Keratinocyte (primary cell): ENCODE measurements around the gene CEP126. TPM values are rescaled to one million over a fixed set of nuclear protein-coding genes. Genes with fewer than 3 reads are reported as not detected.

Source experiments
- DNase-seq: peaks from one replicate; pipeline ENCODE4 v3.0.0-alpha.2; 2011; ENCODE audit warnings: low read depth, missing footprints, low spot score
- FAIRE-seq: peaks from 2 replicates; lab custom pipeline; 2011; peaks lifted over from hg19 to GRCh38; lab: Jason Lieb, UNC
- H2AFZ ChIP-seq: 2 replicates; pipeline ENCODE4 v1.6.0; 2012; ENCODE audit warnings: low read length, control low read depth, inconsistent platforms; ENCODE audit not compliant: control insufficient read depth
- H3K27ac ChIP-seq: 2 replicates; pipeline ENCODE4 v1.5.1; 2011; ENCODE audit warnings: low read length; ENCODE audit not compliant: control insufficient read depth, insufficient read depth
- H3K27me3 ChIP-seq: 3 replicates; pipeline ENCODE4 v1.6.0; 2011; ENCODE audit warnings: low read length; ENCODE audit not compliant: control insufficient read depth, insufficient read depth; ENCODE audit errors: extremely low read depth
- H3K36me3 ChIP-seq, 2 experiments: 2 replicates in 1 of 2; 3 replicates in 1 of 2; pipeline ENCODE4 v1.5.1; 2011; ENCODE audit warnings: low read length in 2 of 2, mild to moderate bottlenecking in 1 of 2; ENCODE audit not compliant: control insufficient read depth in 2 of 2, insufficient read depth in 2 of 2; ENCODE audit errors: extremely low read depth in 1 of 2
- H3K4me1 ChIP-seq: 3 replicates; pipeline ENCODE4 v1.5.1; 2011; ENCODE audit warnings: low read length; ENCODE audit not compliant: control insufficient read depth, insufficient read depth; ENCODE audit errors: extremely low read depth
- H3K4me2 ChIP-seq: 3 replicates; pipeline ENCODE4 v1.6.0; 2011; ENCODE audit warnings: low read depth, low read length; ENCODE audit not compliant: control insufficient read depth, insufficient read depth; ENCODE audit errors: extremely low read depth
- H3K4me3 ChIP-seq, 3 experiments: fragments of 200-600 bp in 1 of 3; sonication (generic) in 1 of 3; 2 replicates in 2 of 3; 3 replicates in 1 of 3; pipeline ENCODE4 v1.5.1; 2011 to 2016; ENCODE audit warnings: low read length in 3 of 3, mild to moderate bottlenecking in 3 of 3, control low read depth in 2 of 3, inconsistent platforms in 1 of 3, low read depth in 1 of 3, mixed read lengths in 1 of 3, mixed run types in 1 of 3, moderate library complexity in 1 of 3; ENCODE audit not compliant: control insufficient read depth in 2 of 3, insufficient read depth in 2 of 3; ENCODE audit errors: extremely low read depth in 1 of 3
- H3K79me2 ChIP-seq: 2 replicates; pipeline ENCODE4 v1.6.0; 2012; ENCODE audit warnings: low read length; ENCODE audit not compliant: control insufficient read depth, insufficient read depth
- H3K9ac ChIP-seq: 3 replicates; pipeline ENCODE4 v1.6.0; 2011; ENCODE audit warnings: low read length; ENCODE audit not compliant: control insufficient read depth, insufficient read depth; ENCODE audit errors: extremely low read depth
- H3K9me1 ChIP-seq: 3 replicates; pipeline ENCODE4 v1.6.0; 2011; ENCODE audit warnings: low read length; ENCODE audit not compliant: control insufficient read depth, insufficient read depth; ENCODE audit errors: extremely low read depth
- H3K9me3 ChIP-seq: 2 replicates; pipeline ENCODE4 v1.5.1; 2012; ENCODE audit warnings: low read depth, low read length; ENCODE audit not compliant: control insufficient read depth
- H4K20me1 ChIP-seq: 3 replicates; pipeline ENCODE4 v1.6.0; 2011; ENCODE audit warnings: low read length; ENCODE audit not compliant: control insufficient read depth, insufficient read depth; ENCODE audit errors: extremely low read depth
- EZH2 ChIP-seq: IDR thresholded peaks from one replicate; pipeline ENCODE4 v1.6.1; 2012; ENCODE audit warnings: inconsistent platforms, mild to moderate bottlenecking, low read length, moderate library complexity
- dilution Hi-C: fragments of 300-500 bp; cut with MboI; formaldehyde crosslinking; loops from one replicate; pipeline ENCODE4 v1.7.0; 2020; ENCODE audit warnings: low sequenced_read_pairs; ENCODE audit not compliant: extremely low pct_ligation_motif_present
- polyA plus RNA-seq, 5 experiments: library from polyadenylated mRNA; depleted of rRNA in 3 of 5; stranded (reverse) in 3 of 5; stranded (forward) in 1 of 5; unstranded in 1 of 5; fragments of >200 nt; gene quantifications; 1 replicate in 1 of 5; 2 replicates in 3 of 5; 3 replicates in 1 of 5; pipeline versions ENCODE4 v1.2.1 to v1.2.3, GENCODE V29; 2011 to 2012; ENCODE audit warnings: missing spikeins in 2 of 5, low read depth in 1 of 5, low replicate concordance in 1 of 5
- TF ChIP-seq, protein P1 (sequence below), 3 experiments: IDR thresholded peaks in 1 of 3; conservative IDR thresholded peaks in 1 of 3; optimal IDR thresholded peaks in 1 of 3; 2 replicates in 2 of 3; 3 replicates in 1 of 3; pipeline versions ENCODE3 to v1.5.1; 2011; ENCODE audit warnings: low read length in 3 of 3, mild to moderate bottlenecking in 3 of 3, moderate library complexity in 2 of 3, control low read depth in 1 of 3, inconsistent platforms in 1 of 3; ENCODE audit not compliant: insufficient read depth in 2 of 3; ENCODE audit errors: extremely low read depth in 1 of 3

CEP126 gene
- polyA plus RNA-seq, 1 donor (not counting 4 experiments of a cell fraction or from before 2014, with no cell fraction given), result 3.4 TPM

DNA sequence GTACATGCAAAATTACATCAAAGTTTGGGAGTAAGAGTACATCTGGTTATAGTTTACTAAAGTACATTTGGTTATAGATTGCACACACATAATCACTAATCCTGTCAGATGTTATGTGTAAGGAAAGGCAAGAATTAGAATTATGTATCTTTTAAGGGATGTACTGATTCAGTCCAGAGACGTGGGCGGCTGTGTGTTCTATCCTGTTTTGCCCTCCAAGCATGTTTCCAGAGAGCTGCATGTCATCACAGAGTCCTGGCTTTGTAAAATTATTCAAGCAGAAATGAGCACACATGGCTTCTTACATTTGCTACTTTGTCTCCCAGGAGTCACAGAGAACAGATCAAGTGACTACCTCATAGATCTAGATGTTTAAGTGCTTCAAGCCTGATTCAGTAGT is 33.2 kb upstream of the CEP126 start:
- H3K4me3 ChIP-seq, result no peak overlapping the region
- no peak for TF ChIP-seq EZH2
- TF ChIP-seq, protein P1, sequence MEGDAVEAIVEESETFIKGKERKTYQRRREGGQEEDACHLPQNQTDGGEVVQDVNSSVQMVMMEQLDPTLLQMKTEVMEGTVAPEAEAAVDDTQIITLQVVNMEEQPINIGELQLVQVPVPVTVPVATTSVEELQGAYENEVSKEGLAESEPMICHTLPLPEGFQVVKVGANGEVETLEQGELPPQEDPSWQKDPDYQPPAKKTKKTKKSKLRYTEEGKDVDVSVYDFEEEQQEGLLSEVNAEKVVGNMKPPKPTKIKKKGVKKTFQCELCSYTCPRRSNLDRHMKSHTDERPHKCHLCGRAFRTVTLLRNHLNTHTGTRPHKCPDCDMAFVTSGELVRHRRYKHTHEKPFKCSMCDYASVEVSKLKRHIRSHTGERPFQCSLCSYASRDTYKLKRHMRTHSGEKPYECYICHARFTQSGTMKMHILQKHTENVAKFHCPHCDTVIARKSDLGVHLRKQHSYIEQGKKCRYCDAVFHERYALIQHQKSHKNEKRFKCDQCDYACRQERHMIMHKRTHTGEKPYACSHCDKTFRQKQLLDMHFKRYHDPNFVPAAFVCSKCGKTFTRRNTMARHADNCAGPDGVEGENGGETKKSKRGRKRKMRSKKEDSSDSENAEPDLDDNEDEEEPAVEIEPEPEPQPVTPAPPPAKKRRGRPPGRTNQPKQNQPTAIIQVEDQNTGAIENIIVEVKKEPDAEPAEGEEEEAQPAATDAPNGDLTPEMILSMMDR (optimal IDR thresholded peaks at IDR 0.05 in 1 of 3, IDR thresholded peaks at IDR 0.05 in 1 of 3, conservative IDR thresholded peaks at IDR 0.05 in 1 of 3; ENCODE audit: extremely low read depth in 1 of 3, insufficient read depth in 2 of 3, low read length in 3 of 3), result no peak
- H3K9me1 ChIP-seq, result no peaks in the 10 kb centered on the region
- DNase-seq (no peak), FAIRE-seq (no peak)
- H3K27me3 ChIP-seq, result no peaks in the 10 kb centered on the region
- dilution Hi-C loops, result no loop called here
- no peaks in the 10 kb centered on the region for H3K4me1 ChIP-seq
- H3K4me2 ChIP-seq, result no peak overlapping the region
- no peaks in the 10 kb centered on the region for H3K9me3 ChIP-seq
- no peak overlapping the region for H3K27ac ChIP-seq
- no peaks in the 10 kb centered on the region for H3K36me3 ChIP-seq
- H2AFZ ChIP-seq, result no peak overlapping the region
- no peaks in the 10 kb centered on the region for H4K20me1 ChIP-seq
- no peaks in the 10 kb centered on the region for H3K79me2 ChIP-seq
- H3K9ac ChIP-seq, result no peak overlapping the region

DNA sequence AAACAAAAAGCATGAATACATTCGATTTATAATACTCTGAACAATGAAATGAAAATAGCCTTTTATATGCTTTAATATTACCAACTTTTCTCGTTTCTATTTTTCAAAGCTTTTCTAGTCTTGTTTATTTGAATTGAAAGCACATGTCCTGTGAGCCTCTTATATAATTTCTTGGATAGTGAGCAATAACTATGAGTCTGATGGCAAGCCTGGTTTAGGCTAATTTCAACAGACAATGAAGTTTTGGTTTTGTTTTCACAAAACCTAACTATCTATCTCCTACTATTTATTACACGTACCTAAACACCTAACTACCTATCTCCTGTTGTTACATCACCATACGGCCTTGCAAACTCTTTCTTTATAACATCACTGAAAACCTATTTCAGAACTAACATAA is 29.2 kb upstream of the CEP126 start:
- no peaks in the 10 kb centered on the region for H3K79me2 ChIP-seq
- dilution Hi-C loops, result no loop called here
- no peak overlapping the region for H3K27ac ChIP-seq
- no peak overlapping the region for H2AFZ ChIP-seq
- H3K4me3 ChIP-seq, result no peak overlapping the region
- H3K27me3 ChIP-seq, result no peaks in the 10 kb centered on the region
- no peaks in the 10 kb centered on the region for H3K36me3 ChIP-seq
- TF ChIP-seq EZH2, result no peak
- TF ChIP-seq, protein P1 (optimal IDR thresholded peaks at IDR 0.05 in 1 of 3, IDR thresholded peaks at IDR 0.05 in 1 of 3, conservative IDR thresholded peaks at IDR 0.05 in 1 of 3; ENCODE audit: extremely low read depth in 1 of 3, insufficient read depth in 2 of 3, low read length in 3 of 3), result no peak
- H4K20me1 ChIP-seq, result no peaks in the 10 kb centered on the region
- H3K9ac ChIP-seq, result no peak overlapping the region
- H3K9me3 ChIP-seq, result no peaks in the 10 kb centered on the region
- FAIRE-seq, result no peak
- H3K9me1 ChIP-seq, result no peaks in the 10 kb centered on the region
- no peak overlapping the region for H3K4me2 ChIP-seq
- H3K4me1 ChIP-seq, result peaks cover 2% of the 10 kb centered on the region
- no peak for DNase-seq
